Thyroid gland (tissue), 4 donors: ENCODE measurements around the gene PIGS.

Experiments
- CTCF ChIP-seq, 6 experiments: fragments of 200-600 bp in 3 of 6; fragments of 450-650 bp in 3 of 6; sonication (generic) in 3 of 6; IDR thresholded peaks; one replicate each; pipeline ENCODE4 v1.5.1; 2016 to 2019; ENCODE audit warnings: antibody characterized with exemption in 6 of 6, mild to moderate bottlenecking in 2 of 6, inconsistent platforms in 1 of 6, moderate library complexity in 1 of 6
- POLR2A ChIP-seq, 2 donors: fragments of 450-650 bp; IDR thresholded peaks; one replicate each; pipeline ENCODE4 v1.6.1; 2017; ENCODE audit warnings: antibody characterized with exemption in 2 of 2, mild to moderate bottlenecking in 2 of 2, moderate library complexity in 1 of 2

- TF ChIP-seq POLR2A (IDR thresholded peaks at IDR 0.05) (no peak), CTCF (IDR thresholded peaks at IDR 0.05) (no peak)
These were observed 26.2 kb downstream of the PIGS start for GRCh38 chr17:28545141-28545503.
